ENCODE measurements around the gene WDPCP. TPM values are rescaled to one million over a fixed set of nuclear protein-coding genes. Genes with fewer than 3 reads are reported as not detected.
"Not testable (repeated sequence)": the region's sequence is repeated elsewhere in the genome, so short reads cannot be mapped to it uniquely, and the experiment has no call there.

The WDPCP gene
- total RNA-seq, 1 donor from 2014 or later: 5.2 TPM

DNA sequence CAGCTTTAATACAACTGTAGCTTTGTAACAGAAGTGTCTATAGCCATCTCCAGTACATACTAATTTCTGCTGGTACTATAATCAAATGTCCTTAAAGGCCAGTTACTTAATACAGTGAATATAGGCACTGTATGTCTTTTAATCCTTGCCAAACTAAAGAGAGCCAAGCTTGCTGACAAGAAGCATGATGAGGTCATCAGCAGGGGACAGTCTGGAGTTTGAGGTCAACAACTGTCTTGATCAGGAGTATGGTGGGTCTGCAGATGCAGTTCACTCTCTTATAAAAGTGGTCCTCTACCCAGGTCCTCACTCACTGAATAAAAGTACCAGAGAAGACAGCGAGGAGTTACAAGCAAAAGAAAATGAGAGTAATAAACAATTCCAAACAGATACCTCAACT lies 219.1 kb downstream of the WDPCP start:
- no peaks in the 10 kb centered on the region for H3K27me3 ChIP-seq
- H3K4me3 ChIP-seq: no peak overlapping the region
- no peaks in the 10 kb centered on the region for H3K4me1 ChIP-seq
- intact Hi-C loops (cut with DNase I): no loop called here
- TF ChIP-seq, protein P1, sequence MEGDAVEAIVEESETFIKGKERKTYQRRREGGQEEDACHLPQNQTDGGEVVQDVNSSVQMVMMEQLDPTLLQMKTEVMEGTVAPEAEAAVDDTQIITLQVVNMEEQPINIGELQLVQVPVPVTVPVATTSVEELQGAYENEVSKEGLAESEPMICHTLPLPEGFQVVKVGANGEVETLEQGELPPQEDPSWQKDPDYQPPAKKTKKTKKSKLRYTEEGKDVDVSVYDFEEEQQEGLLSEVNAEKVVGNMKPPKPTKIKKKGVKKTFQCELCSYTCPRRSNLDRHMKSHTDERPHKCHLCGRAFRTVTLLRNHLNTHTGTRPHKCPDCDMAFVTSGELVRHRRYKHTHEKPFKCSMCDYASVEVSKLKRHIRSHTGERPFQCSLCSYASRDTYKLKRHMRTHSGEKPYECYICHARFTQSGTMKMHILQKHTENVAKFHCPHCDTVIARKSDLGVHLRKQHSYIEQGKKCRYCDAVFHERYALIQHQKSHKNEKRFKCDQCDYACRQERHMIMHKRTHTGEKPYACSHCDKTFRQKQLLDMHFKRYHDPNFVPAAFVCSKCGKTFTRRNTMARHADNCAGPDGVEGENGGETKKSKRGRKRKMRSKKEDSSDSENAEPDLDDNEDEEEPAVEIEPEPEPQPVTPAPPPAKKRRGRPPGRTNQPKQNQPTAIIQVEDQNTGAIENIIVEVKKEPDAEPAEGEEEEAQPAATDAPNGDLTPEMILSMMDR (IDR thresholded peaks at IDR 0.05): no peak
- peaks cover 0 to 8% of the 10 kb centered on the region in 2 donors for H3K36me3 ChIP-seq
- H3K27ac ChIP-seq: no peak overlapping the region
- H3K9me3 ChIP-seq: peaks cover 0 to 24% of the 10 kb centered on the region in 2 donors
- no peak for DNase-seq (ENCODE audit: low spot score in 2 of 2)

DNA sequence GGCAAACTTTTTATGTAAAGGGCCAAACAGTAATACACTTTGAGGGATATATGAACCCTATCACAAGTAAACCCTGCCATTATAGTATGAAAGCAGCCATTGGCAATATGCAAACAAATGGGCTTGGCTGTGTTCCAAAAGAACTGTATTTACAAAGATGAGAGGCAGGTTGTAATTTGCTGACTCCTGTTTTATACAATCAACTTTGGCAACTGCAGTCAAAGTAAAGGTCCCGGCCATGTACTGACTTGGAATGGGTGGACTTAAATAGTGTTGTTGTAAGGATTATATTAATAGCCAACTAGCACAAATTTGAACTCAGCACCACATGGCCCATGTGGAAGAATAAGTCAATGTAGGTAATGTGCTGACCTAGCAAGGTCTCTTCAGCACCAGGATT lies 223.4 kb downstream of the WDPCP start:
- TF ChIP-seq, protein P1 (IDR thresholded peaks at IDR 0.05): no peak
- Histone ChIP-seq H3K4me1 (no peaks in the 10 kb centered on the region), H3K36me3 (no peaks in the 10 kb centered on the region), H3K27me3 (no peaks in the 10 kb centered on the region), H3K9me3 (peaks cover 0 to 5% of the 10 kb centered on the region in 2 donors), H3K27ac (no peak overlapping the region), H3K4me3 (no peak overlapping the region)
- no peak for DNase-seq (ENCODE audit: low spot score in 2 of 2)
- intact Hi-C loops (cut with DNase I): no loop called here

DNA sequence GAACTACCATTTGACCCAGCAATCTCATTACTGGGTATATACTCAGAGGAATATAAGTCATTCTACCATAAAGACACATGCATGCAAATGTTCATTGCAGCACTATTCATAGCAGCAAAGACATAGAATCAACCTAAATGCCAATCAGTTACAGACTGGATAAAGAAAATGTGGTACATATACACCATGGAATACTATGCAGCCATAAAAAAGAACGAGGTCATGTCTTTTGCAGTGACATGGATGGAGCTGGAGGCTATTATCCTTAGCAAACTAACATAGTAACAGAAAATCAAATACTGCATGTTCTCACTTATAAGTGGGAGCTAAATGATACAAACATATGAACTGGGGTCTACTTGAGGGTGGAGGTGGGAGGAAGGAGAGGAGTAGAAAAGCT lies 230.6 kb downstream of the WDPCP start:
- H3K27ac ChIP-seq; DNase-seq (ENCODE audit: low spot score in 2 of 2); H3K27me3 ChIP-seq; H3K36me3 ChIP-seq; H3K4me1 ChIP-seq; H3K4me3 ChIP-seq; intact Hi-C loops (cut with DNase I): not testable (repeated sequence)
- H3K9me3 ChIP-seq: peaks cover 0 to 14% of the 10 kb centered on the region in 2 donors

DNA sequence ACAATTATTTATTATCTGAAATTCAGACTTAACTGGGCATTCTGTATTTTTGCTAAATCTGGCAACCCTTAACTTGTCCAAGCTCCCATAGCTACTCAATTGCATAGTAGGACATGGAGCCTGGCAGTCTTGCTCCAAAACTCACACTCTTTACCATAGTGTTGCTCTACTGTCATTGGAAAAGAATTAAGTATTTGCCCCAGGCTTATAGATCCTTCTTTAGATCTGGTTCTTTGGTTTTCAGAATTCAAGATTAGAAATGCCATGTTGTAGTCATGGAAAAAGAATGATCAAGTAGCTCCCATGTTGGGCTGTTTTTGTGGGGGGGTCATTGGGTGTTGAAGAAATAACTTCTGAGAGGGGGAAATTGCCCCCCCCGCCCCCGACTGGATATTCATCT lies 240.9 kb downstream of the WDPCP start:
- no peak for DNase-seq (ENCODE audit: low spot score in 2 of 2)
- TF ChIP-seq, protein P1 (IDR thresholded peaks at IDR 0.05): no peak
- peaks cover 8 to 29% of the 10 kb centered on the region in 2 donors for H3K9me3 ChIP-seq
- H3K4me3 ChIP-seq: no peak overlapping the region
- intact Hi-C loops (cut with DNase I): no loop called here
- H3K27ac ChIP-seq: no peak overlapping the region
- no peaks in the 10 kb centered on the region for H3K36me3 ChIP-seq
- no peaks in the 10 kb centered on the region for H3K27me3 ChIP-seq
- H3K4me1 ChIP-seq: no peaks in the 10 kb centered on the region

DNA sequence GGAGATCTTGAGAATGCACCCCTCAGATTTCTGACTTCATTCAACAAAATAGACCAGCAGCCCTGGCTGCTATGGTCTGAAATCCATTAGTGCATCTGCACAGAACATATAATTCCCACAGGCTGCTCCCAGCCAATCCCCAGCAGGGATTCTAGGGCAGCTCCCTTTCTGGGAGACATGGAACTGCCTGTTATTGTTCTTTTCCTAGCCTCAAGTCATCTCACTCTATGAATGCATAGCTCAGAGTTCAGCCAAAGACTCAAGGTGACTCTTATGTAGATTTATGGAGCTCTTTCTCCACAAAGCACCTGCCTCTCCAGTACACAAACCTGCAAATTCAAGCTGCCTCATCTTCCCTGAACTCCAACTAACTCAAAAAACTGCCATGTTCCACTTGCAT lies 241.9 kb downstream of the WDPCP start:
- no peaks in the 10 kb centered on the region for H3K27me3 ChIP-seq
- no peak for DNase-seq (ENCODE audit: low spot score in 2 of 2)
- H3K27ac ChIP-seq: no peak overlapping the region
- no peak overlapping the region for H3K4me3 ChIP-seq
- no peaks in the 10 kb centered on the region for H3K36me3 ChIP-seq
- H3K9me3 ChIP-seq: peaks cover 8 to 29% of the 10 kb centered on the region in 2 donors
- no peaks in the 10 kb centered on the region for H3K4me1 ChIP-seq
- intact Hi-C loops (cut with DNase I): no loop called here
- TF ChIP-seq, protein P1 (IDR thresholded peaks at IDR 0.05): no peak

DNA sequence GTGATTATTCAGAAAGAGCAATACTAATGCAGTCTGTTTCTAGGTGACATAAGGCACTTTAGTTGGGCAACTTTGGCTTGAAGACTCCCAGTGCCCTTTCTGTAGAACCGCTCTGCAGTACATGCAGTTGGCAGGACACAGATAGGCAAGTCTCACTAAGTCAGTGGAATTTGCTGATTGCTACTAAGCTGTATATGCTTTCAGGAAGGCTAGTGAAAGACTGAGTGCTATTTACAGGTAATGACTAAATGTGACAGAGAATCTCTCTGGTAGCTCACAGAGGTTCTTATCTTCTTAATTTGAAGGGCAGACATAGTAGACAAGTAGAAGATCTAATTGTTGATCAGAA lies 243.0 kb downstream of the WDPCP start:
- Histone ChIP-seq H3K4me3 (no peak overlapping the region), H3K27ac (no peak overlapping the region), H3K4me1 (no peaks in the 10 kb centered on the region), H3K9me3 (peaks cover 8 to 29% of the 10 kb centered on the region in 2 donors), H3K36me3 (no peaks in the 10 kb centered on the region), H3K27me3 (no peaks in the 10 kb centered on the region)
- TF ChIP-seq, protein P1 (IDR thresholded peaks at IDR 0.05): no peak
- DNase-seq (ENCODE audit: low spot score in 2 of 2): no peak
- intact Hi-C loops (cut with DNase I): no loop called here
